HepG2 (cell line): ENCODE measurements around the gene C14orf119. TPM values are rescaled to one million over a fixed set of nuclear protein-coding genes. Genes with fewer than 3 reads are reported as not detected.

Source experiments
- ARNTL ChIP-seq: sonication (generic); formaldehyde crosslinking; IDR thresholded peaks from 2 replicates; pipeline ENCODE4 v1.4.0; 2020; ENCODE audit warnings: mild to moderate bottlenecking, missing genetic modification reagents
- BRF2 ChIP-seq: sonication (generic); formaldehyde crosslinking; IDR thresholded peaks from 2 replicates; pipeline ENCODE4 v1.8.1; 2022; ENCODE audit warnings: mild to moderate bottlenecking, missing genetic modification reagents
- CEBPZ ChIP-seq: IDR thresholded peaks from 2 replicates; pipeline ENCODE4 v1.6.1; 2012; ENCODE audit warnings: low read length, improper control_type of control experiment
- DPF2 ChIP-seq: sonication (generic); formaldehyde crosslinking; IDR thresholded peaks from 2 replicates; pipeline ENCODE4 v1.4.0; 2020; ENCODE audit warnings: mild to moderate bottlenecking, low read depth, missing genetic modification reagents, borderline replicate concordance
- FOXP4 ChIP-seq: sonication (generic); formaldehyde crosslinking; IDR thresholded peaks from 2 replicates; pipeline ENCODE4 v1.4.0; 2020; ENCODE audit warnings: missing genetic modification reagents
- HHEX ChIP-seq: IDR thresholded peaks from 2 replicates; pipeline ENCODE4 v1.6.1; 2016; ENCODE audit warnings: control low read depth
- IKZF5 ChIP-seq: IDR thresholded peaks from 2 replicates; pipeline ENCODE4 v1.6.1; 2018; ENCODE audit warnings: missing genetic modification reagents, mild to moderate bottlenecking, missing compliant biosample characterization
- MYC ChIP-seq: sonication (generic); formaldehyde crosslinking; IDR thresholded peaks from 2 replicates; pipeline ENCODE4 v1.9.0; 2021; ENCODE audit warnings: missing genetic modification reagents, borderline replicate concordance
- PRDM15 ChIP-seq: sonication (generic); formaldehyde crosslinking; IDR thresholded peaks from 2 replicates; pipeline ENCODE4 v1.4.0; 2020; ENCODE audit warnings: missing genetic modification reagents
- SCMH1 ChIP-seq: sonication (generic); formaldehyde crosslinking; IDR thresholded peaks from 2 replicates; pipeline ENCODE4 v1.9.0; 2021; ENCODE audit warnings: missing genetic modification reagents, mild to moderate bottlenecking, borderline replicate concordance
- ZNF17 ChIP-seq: sonication (generic); formaldehyde crosslinking; IDR thresholded peaks from 2 replicates; pipeline ENCODE4 v1.5.0; 2020; ENCODE audit warnings: mild to moderate bottlenecking, missing genetic modification reagents
- ZNF230 ChIP-seq: sonication (generic); formaldehyde crosslinking; IDR thresholded peaks from 2 replicates; pipeline ENCODE4 v1.4.0; 2020; ENCODE audit warnings: mild to moderate bottlenecking, missing genetic modification reagents
- ZNF3 ChIP-seq: IDR thresholded peaks from 2 replicates; pipeline ENCODE4 v1.7.0; 2017; ENCODE audit warnings: inconsistent platforms
- ZNF567 ChIP-seq: sonication (generic); formaldehyde crosslinking; IDR thresholded peaks from 2 replicates; pipeline ENCODE4 v1.8.1; 2023; ENCODE audit warnings: mild to moderate bottlenecking, missing genetic modification reagents, borderline replicate concordance
- ZNF660 ChIP-seq: sonication (generic); formaldehyde crosslinking; IDR thresholded peaks from 2 replicates; pipeline ENCODE4 v1.5.1; 2020; ENCODE audit warnings: mild to moderate bottlenecking, low read depth, missing genetic modification reagents, borderline replicate concordance
- polyA plus RNA-seq, 8 experiments: library from polyadenylated mRNA; depleted of rRNA in 3 of 8; stranded (reverse) in 7 of 8; unstranded in 1 of 8; fragments of >200 nt; fragmentation: Illumina TruSeq in 4 of 8; extraction: Trizol in 4 of 8; gene quantifications; 2 replicates each; pipeline versions ENCODE4 v1.2.1 to v1.2.3, GENCODE V29; 2011 to 2016; ENCODE audit warnings: low read depth in 4 of 8, missing spikeins in 1 of 8, mixed read lengths in 1 of 8; ENCODE audit not compliant: insufficient read depth in 1 of 8
- total RNA-seq, 5 experiments: library from RNA; depleted of rRNA; stranded (reverse); fragments of >200 nt; fragmentation: Illumina TruSeq; extraction: Trizol; gene quantifications; 2 replicates each; pipeline ENCODE4 v1.2.3, GENCODE V29; 2016; ENCODE audit warnings: low read depth in 1 of 5
- TF ChIP-seq, protein P1 (sequence below): sonication (generic); formaldehyde crosslinking; IDR thresholded peaks from 2 replicates; pipeline ENCODE4 v1.4.0; 2020; ENCODE audit warnings: missing genetic modification reagents

Gene C14orf119
- total and polyA plus RNA-seq, 2 of the 13 experiments (the other 11 are each of a cell fraction or from before 2014, with no cell fraction given), result 117 to 206 TPM

DNA sequence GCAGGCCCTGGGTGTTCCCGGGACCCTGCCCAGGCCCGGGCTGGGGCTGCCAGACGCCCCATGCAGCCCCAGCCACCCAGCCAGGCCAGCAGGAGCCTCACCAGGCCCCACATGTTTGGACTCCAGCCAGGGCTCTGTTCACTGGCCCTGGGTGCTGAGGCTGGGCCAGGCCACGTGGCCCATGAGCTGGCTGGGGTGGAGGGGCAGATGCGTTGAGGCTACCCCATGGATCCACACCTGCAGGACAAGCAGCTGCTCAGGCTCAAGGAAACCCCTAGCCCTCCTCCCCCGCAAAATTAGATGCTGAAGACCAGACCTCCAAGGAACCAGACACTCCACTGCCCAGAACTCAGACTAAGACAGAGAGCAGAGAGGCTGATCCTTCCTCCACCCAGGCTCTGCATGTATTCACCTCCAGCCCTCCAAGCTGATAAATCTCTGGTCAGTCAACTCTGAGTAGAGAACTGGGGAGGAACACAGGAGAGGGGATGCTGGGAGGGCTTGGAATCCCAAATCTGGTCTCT, 39.6 kb upstream of the C14orf119 start (continued):
- TF ChIP-seq PRDM15 (CRISPR knock-in tag) (no peak), MYC (CRISPR knock-in tag) (peak; percentile 66; the same call in 1 of the 2 replicates), DPF2 (CRISPR knock-in tag) (no peak), HHEX (CRISPR knock-in tag) (no peak), FOXP4 (CRISPR knock-in tag) (no peak), BRF2 (CRISPR knock-in tag) (no peak), ZNF17 (CRISPR knock-in tag) (no peak), IKZF5 (no peak), ZNF3 (CRISPR knock-in tag) (no peak), SCMH1 (no peak), ZNF660 (CRISPR knock-in tag) (no peak), ZNF567 (no peak), ZNF230 (CRISPR knock-in tag) (no peak), ARNTL (CRISPR knock-in tag) (0 out of 2 replicates have a peak, but pooled peaks have one; percentile 42), CEBPZ (no peak)
- TF ChIP-seq, protein P1, sequence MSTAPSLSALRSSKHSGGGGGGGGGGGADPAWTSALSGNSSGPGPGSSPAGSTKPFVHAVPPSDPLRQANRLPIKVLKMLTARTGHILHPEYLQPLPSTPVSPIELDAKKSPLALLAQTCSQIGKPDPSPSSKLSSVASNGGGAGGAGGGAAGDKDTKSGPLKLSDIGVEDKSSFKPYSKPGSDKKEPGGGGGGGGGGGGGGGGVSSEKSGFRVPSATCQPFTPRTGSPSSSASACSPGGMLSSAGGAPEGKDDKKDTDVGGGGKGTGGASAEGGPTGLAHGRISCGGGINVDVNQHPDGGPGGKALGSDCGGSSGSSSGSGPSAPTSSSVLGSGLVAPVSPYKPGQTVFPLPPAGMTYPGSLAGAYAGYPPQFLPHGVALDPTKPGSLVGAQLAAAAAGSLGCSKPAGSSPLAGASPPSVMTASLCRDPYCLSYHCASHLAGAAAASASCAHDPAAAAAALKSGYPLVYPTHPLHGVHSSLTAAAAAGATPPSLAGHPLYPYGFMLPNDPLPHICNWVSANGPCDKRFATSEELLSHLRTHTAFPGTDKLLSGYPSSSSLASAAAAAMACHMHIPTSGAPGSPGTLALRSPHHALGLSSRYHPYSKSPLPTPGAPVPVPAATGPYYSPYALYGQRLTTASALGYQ (CRISPR knock-in tag), result no peak
